HepG2 (cell line): ENCODE measurements around the gene STAP2. TPM values are rescaled to one million over a fixed set of nuclear protein-coding genes. Genes with fewer than 3 reads are reported as not detected.

Experiments
- ATAC-seq: fragments of 200-7000 bp; cut with Tn5 transposase; 3 replicates; pipeline ENCODE4 v1.9.1; 2020; ENCODE audit warnings: mild to moderate bottlenecking, moderate library complexity
- BruUV-seq: library from RNA; stranded (reverse); fragments of 400-500 nt; replicated peaks from 2 replicates; lab custom pipeline; 2021; lab: Mats Ljungman, UMichigan
- CTCF ChIA-PET: fragments of 300-600 bp; formaldehyde crosslinking; extraction: SDS; loops from one replicate; lab custom pipeline; 2021; ENCODE audit warnings: low total read pairs, inconsistent platforms, low intra/inter-chr PET ratio; lab: Yijun Ruan, JAX
- POLR2A ChIA-PET: fragments of 350-600 bp; sonication (Branson Sonifier 250); formaldehyde crosslinking; loops from one replicate; lab custom pipeline; 2020; ENCODE audit warnings: antibody characterized with exemption, inconsistent platforms; lab: Yijun Ruan, JAX
- DNase-seq: peaks from one replicate; pipeline ENCODE4 v3.0.0-alpha.2; 2015; ENCODE audit warnings: low spot score
- FAIRE-seq: peaks from 3 replicates; lab custom pipeline; 2011; peaks lifted over from hg19 to GRCh38; lab: Jason Lieb, UNC
- H2AFZ ChIP-seq: one replicate; pipeline ENCODE4 v1.6.1; 2011; ENCODE audit warnings: low read length, inconsistent platforms
- H3K27ac ChIP-seq: fragments of 300-600 bp; 3 replicates; pipeline ENCODE4 v1.8.0; 2011; ENCODE audit warnings: mixed run types, mild to moderate bottlenecking, mixed read lengths, low read length, inconsistent platforms; ENCODE audit not compliant: insufficient read depth; ENCODE audit errors: extremely low read length
- H3K27me3 ChIP-seq, 2 experiments: fragments of 200-600 bp in 1 of 2; 2 replicates in 1 of 2; 3 replicates in 1 of 2; pipeline versions ENCODE4 v1.6.0 to v1.8.0; 2011; ENCODE audit warnings: low read length in 2 of 2, mild to moderate bottlenecking in 2 of 2, moderate library complexity in 2 of 2, inconsistent platforms in 1 of 2; ENCODE audit not compliant: insufficient read depth in 2 of 2, control insufficient read depth in 1 of 2
- H3K36me3 ChIP-seq, 2 experiments: fragments of 200-600 bp in 1 of 2; replicated peaks in 1 of 2; 2 replicates in 1 of 2; 3 replicates in 1 of 2; pipeline versions ENCODE4 v1.5.1 to v1.8.0; 2011; ENCODE audit warnings: low read length in 2 of 2, inconsistent platforms in 1 of 2; ENCODE audit not compliant: insufficient read depth in 2 of 2, control insufficient read depth in 1 of 2
- H3K4me1 ChIP-seq: 2 replicates; pipeline ENCODE4 v1.5.1; 2012; ENCODE audit warnings: low read length, inconsistent platforms; ENCODE audit not compliant: insufficient read depth
- H3K4me2 ChIP-seq: 2 replicates; pipeline ENCODE4 v1.6.0; 2011; ENCODE audit warnings: low read depth, low read length, inconsistent platforms
- H3K4me3 ChIP-seq, 3 experiments: fragments of 200-600 bp in 1 of 3; sonication (generic), shearing (Covaris generic) in 1 of 3; replicated peaks in 1 of 3; 2 replicates each; pipeline ENCODE4 v1.5.1; 2011 to 2016; ENCODE audit warnings: low read length in 3 of 3, inconsistent platforms in 2 of 3, low read depth in 2 of 3, mild to moderate bottlenecking in 2 of 3, control low read depth in 1 of 3, mixed read lengths in 1 of 3; ENCODE audit not compliant: insufficient read depth in 1 of 3
- H3K79me2 ChIP-seq: one replicate; pipeline ENCODE4 v1.6.1; 2011; ENCODE audit warnings: low read length, inconsistent platforms; ENCODE audit not compliant: insufficient read depth
- H3K9ac ChIP-seq: 2 replicates; pipeline ENCODE4 v1.6.0; 2011; ENCODE audit warnings: mild to moderate bottlenecking, low read depth, low read length, inconsistent platforms; ENCODE audit not compliant: insufficient read depth
- H3K9me3 ChIP-seq: 2 replicates; pipeline ENCODE4 v1.5.1; 2012; ENCODE audit warnings: mild to moderate bottlenecking, low read length
- H4K20me1 ChIP-seq: 2 replicates; pipeline ENCODE4 v1.6.0; 2011; ENCODE audit warnings: inconsistent platforms, mild to moderate bottlenecking, low read length, moderate library complexity; ENCODE audit not compliant: insufficient read depth
- GABPB1 ChIP-seq: IDR thresholded peaks from 2 replicates; pipeline ENCODE4 v1.6.1; 2016; ENCODE audit warnings: mild to moderate bottlenecking, missing genetic modification reagents, moderate library complexity, missing compliant biosample characterization
- HCFC1 ChIP-seq: fragments of 150-350 bp; IDR thresholded peaks from 2 replicates; pipeline ENCODE4 v1.6.1; 2014; ENCODE audit warnings: low read depth, low read length
- HES4 ChIP-seq: sonication (generic); formaldehyde crosslinking; IDR thresholded peaks from 2 replicates; pipeline ENCODE4 v1.9.0; 2021; ENCODE audit warnings: mild to moderate bottlenecking, missing genetic modification reagents, borderline replicate concordance
- SAP130 ChIP-seq: IDR thresholded peaks from 2 replicates; pipeline ENCODE4 v1.6.1; 2016; ENCODE audit warnings: low read depth
- SCMH1 ChIP-seq: sonication (generic); formaldehyde crosslinking; IDR thresholded peaks from 2 replicates; pipeline ENCODE4 v1.9.0; 2021; ENCODE audit warnings: missing genetic modification reagents, mild to moderate bottlenecking, borderline replicate concordance
- SMC3 ChIP-seq: IDR thresholded peaks from 2 replicates; pipeline ENCODE4 v1.6.1; 2011; ENCODE audit warnings: low read length, improper control_type of control experiment
- THAP11 ChIP-seq: IDR thresholded peaks from 2 replicates; pipeline ENCODE4 v1.6.1; 2016; ENCODE audit warnings: missing biosample characterization, missing genetic modification reagents
- ZFP36 ChIP-seq: fragments of 150-350 bp; IDR thresholded peaks from 2 replicates; pipeline ENCODE4 v1.6.1; 2018; ENCODE audit warnings: borderline replicate concordance, low read length, low read depth; ENCODE audit not compliant: partially characterized antibody
- ZNF143 ChIP-seq: sonication (generic); formaldehyde crosslinking; IDR thresholded peaks from 2 replicates; pipeline ENCODE4 v1.4.0; 2020; ENCODE audit warnings: missing genetic modification reagents
- ZNF569 ChIP-seq: sonication (generic); formaldehyde crosslinking; IDR thresholded peaks from 2 replicates; pipeline ENCODE4 v1.5.0; 2020; ENCODE audit warnings: mild to moderate bottlenecking, missing genetic modification reagents, moderate library complexity, borderline replicate concordance
- ZNF687 ChIP-seq: sonication (generic); formaldehyde crosslinking; IDR thresholded peaks from 2 replicates; pipeline ENCODE4 v1.5.1; 2020; ENCODE audit warnings: mild to moderate bottlenecking, missing genetic modification reagents, moderate library complexity
- ZSCAN21 ChIP-seq: sonication (generic); formaldehyde crosslinking; IDR thresholded peaks from 2 replicates; pipeline ENCODE4 v1.8.0; 2022; ENCODE audit warnings: mild to moderate bottlenecking, missing genetic modification reagents, moderate library complexity, borderline replicate concordance
- WGBS: methylation state at CpG from one replicate; pipeline ENCODE4 v1.1.6; 2017; ENCODE audit warnings: low lambda C conversion rate; 5-methylcytosine and 5-hydroxymethylcytosine counted together
- in situ Hi-C: cut with HindIII; loops from 2 replicates; pipeline ENCODE4 v1.10.0; 2017; ENCODE audit warnings: low pct_unique_long_range_greater_than_20kb; ENCODE audit not compliant: extremely low pct_ligation_motif_present
- intact Hi-C: fragments of 100-400 bp; cut with micrococcal nuclease; formaldehyde crosslinking; loops from one replicate; pipeline ENCODE4 v1.10.0; 2022; ENCODE audit not compliant: unreplicated experiment
- polyA plus RNA-seq, 8 experiments: library from polyadenylated mRNA; depleted of rRNA in 3 of 8; stranded (reverse) in 7 of 8; unstranded in 1 of 8; fragments of >200 nt; fragmentation: Illumina TruSeq in 4 of 8; extraction: Trizol in 4 of 8; gene quantifications; 2 replicates each; pipeline versions ENCODE4 v1.2.1 to v1.2.3, GENCODE V29; 2011 to 2016; ENCODE audit warnings: low read depth in 4 of 8, missing spikeins in 1 of 8, mixed read lengths in 1 of 8; ENCODE audit not compliant: insufficient read depth in 1 of 8
- total RNA-seq, 5 experiments: library from RNA; depleted of rRNA; stranded (reverse); fragments of >200 nt; fragmentation: Illumina TruSeq; extraction: Trizol; gene quantifications; 2 replicates each; pipeline ENCODE4 v1.2.3, GENCODE V29; 2016; ENCODE audit warnings: low read depth in 1 of 5

STAP2 gene
- total and polyA plus RNA-seq, 2 of the 13 experiments (the other 11 are each of a cell fraction or from before 2014, with no cell fraction given), result 39.0 to 43.7 TPM

DNA sequence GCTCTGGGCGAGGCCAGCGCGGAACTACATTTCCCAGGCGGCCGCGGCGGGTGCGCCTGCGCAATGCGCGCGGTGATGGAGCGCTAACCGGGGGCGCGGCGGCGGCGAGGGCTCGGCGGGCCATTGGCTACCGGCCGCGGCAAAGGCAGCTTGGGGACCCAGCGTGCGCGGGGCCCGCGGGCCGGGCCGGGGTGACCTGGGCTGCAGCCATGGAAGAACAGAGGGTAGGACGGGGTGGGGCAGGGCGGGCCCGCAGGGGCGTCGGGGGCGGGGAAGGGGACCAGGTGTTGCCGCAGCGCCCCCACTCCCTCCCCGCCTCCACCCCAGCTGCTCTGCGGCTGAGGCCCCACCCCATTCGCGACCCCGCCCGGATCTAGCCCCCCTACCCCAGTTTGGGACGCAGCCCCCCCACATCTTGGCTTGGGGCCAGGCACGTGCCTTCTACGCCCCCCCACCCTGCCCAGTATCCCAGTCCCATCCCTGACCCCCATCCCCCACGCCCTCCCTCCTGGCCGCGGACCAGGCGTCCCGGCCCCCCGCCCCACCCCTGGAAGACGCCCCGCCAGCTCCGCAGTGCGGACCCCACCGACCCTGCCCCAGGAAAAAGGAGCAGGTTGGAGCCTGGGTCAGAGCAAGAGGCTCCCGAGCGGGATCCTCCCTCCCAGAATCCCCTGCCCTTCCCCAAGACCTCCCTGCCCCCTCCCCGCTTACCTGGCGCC lies 33.9 kb downstream of the STAP2 start, which contains the start of gene FSD1:
FSD1 (plus strand) TSS at position 61 of the 719 bp plus-strand sequence; CDS start at position 210, 149 bp downstream.
- in situ Hi-C loops, result no loop called here
- no peaks in the 10 kb centered on the region for H3K79me2 ChIP-seq
- no peak for DNase-seq
- H3K36me3 ChIP-seq, result no peaks in the 10 kb centered on the region
- H3K27me3 ChIP-seq, result peaks cover 2 to 11% of the 10 kb centered on the region in 2 experiments; a peak in 4 of 5 replicates
- no peaks in the 10 kb centered on the region for H4K20me1 ChIP-seq
- BruUV-seq, result no TSS peak
- H2AFZ ChIP-seq, result no peak within 1 kb of the TSS
- ATAC-seq, result peak; percentile 24; the same call in 1 of the 3 replicates
- no peak within 1 kb of the TSS for H3K4me3 ChIP-seq
- no peak for FAIRE-seq
- no peak for TF ChIP-seq ZSCAN21
- TF ChIP-seq ZNF687 (CRISPR knock-in tag), result peak; percentile 19; the same call in 1 of the 2 replicates
- TF ChIP-seq THAP11 (CRISPR knock-in tag), result peak; percentile 95
- TF ChIP-seq GABPB1 (CRISPR knock-in tag), result peak; percentile 39; the same call in 1 of the 2 replicates
- peak; percentile 64 for TF ChIP-seq HCFC1
- TF ChIP-seq SMC3, result no peak
- no peak for TF ChIP-seq ZNF569
- no peak for TF ChIP-seq SCMH1 (CRISPR knock-in tag)
- TF ChIP-seq HES4, result no peak
- no peak for TF ChIP-seq SAP130
- TF ChIP-seq ZNF143 (CRISPR knock-in tag), result peak; percentile 88
- TF ChIP-seq ZFP36, result no peak
- TF ChIP-seq, all 625 proteins: peak for 5
- no peak within 1 kb of the TSS for H3K9ac ChIP-seq
- H3K4me2 ChIP-seq, result peak within 1 kb of the TSS; percentile 13; the same call in 1 of the 2 replicates
- H3K9me3 ChIP-seq, result no peaks in the 10 kb centered on the region
- no peak within 1 kb of the TSS for H3K27ac ChIP-seq
- 42% methylated on average over 11 of the region's 63 CpGs for WGBS
- ChIA-PET POLR2A (interaction anchor here (1.3 kb wide), 1 partner anchor 38 kb away, joined by 4 read pairs; the partner anchor contains the start of gene MPND), CTCF (no interaction called here)
- intact Hi-C loops, result no loop called here
- peaks cover 44% of the 10 kb centered on the region for H3K4me1 ChIP-seq
